HEK293 (cell line): ENCODE measurements around the gene GDPD3.

Experiments
- GLI4 ChIP-seq: fragments of 450-650 bp; formaldehyde crosslinking; IDR thresholded peaks from 2 replicates; pipeline ENCODE4 v1.5.1; 2016; ENCODE audit warnings: missing biosample characterization, missing genetic modification characterization
- HOXA7 ChIP-seq: sonication (generic); formaldehyde crosslinking; IDR thresholded peaks from 2 replicates; pipeline ENCODE4 v1.8.1; 2022; ENCODE audit warnings: missing genetic modification reagents, borderline replicate concordance
- HOXC10 ChIP-seq: sonication (generic); formaldehyde crosslinking; IDR thresholded peaks from 2 replicates; pipeline ENCODE4 v1.8.1; 2023; ENCODE audit warnings: mild to moderate bottlenecking, missing genetic modification reagents
- MEIS1 ChIP-seq: sonication (generic); formaldehyde crosslinking; IDR thresholded peaks from 2 replicates; pipeline ENCODE4 v1.8.1; 2022; ENCODE audit warnings: missing genetic modification reagents, mild to moderate bottlenecking, borderline replicate concordance
- OSR2 ChIP-seq: fragments of 450-650 bp; formaldehyde crosslinking; IDR thresholded peaks from 2 replicates; pipeline ENCODE4 v1.5.1; 2016; ENCODE audit warnings: missing biosample characterization, missing genetic modification characterization
- SCRT1 ChIP-seq: fragments of 450-650 bp; formaldehyde crosslinking; IDR thresholded peaks from 2 replicates; pipeline ENCODE4 v1.5.1; 2016; ENCODE audit warnings: missing biosample characterization, missing genetic modification characterization, borderline replicate concordance
- ZBTB17 ChIP-seq: fragments of 450-650 bp; formaldehyde crosslinking; IDR thresholded peaks from 2 replicates; pipeline ENCODE4 v1.5.1; 2016; ENCODE audit warnings: missing biosample characterization, missing genetic modification characterization
- ZBTB8A ChIP-seq: fragments of 450-650 bp; formaldehyde crosslinking; IDR thresholded peaks from 2 replicates; pipeline ENCODE4 v1.5.1; 2016; ENCODE audit warnings: missing biosample characterization, missing genetic modification characterization
- ZFP41 ChIP-seq: fragments of 450-650 bp; formaldehyde crosslinking; IDR thresholded peaks from 2 replicates; pipeline ENCODE4 v1.5.1; 2016; ENCODE audit warnings: missing biosample characterization, missing genetic modification characterization, borderline replicate concordance
- ZNF169 ChIP-seq: fragments of 450-650 bp; formaldehyde crosslinking; IDR thresholded peaks from 2 replicates; pipeline ENCODE4 v1.5.1; 2016; ENCODE audit warnings: missing biosample characterization, missing genetic modification characterization
- ZNF221 ChIP-seq: fragments of 450-650 bp; formaldehyde crosslinking; IDR thresholded peaks from 2 replicates; pipeline ENCODE4 v1.5.1; 2017; ENCODE audit warnings: missing biosample characterization, missing genetic modification characterization, borderline replicate concordance
- ZNF23 ChIP-seq: fragments of 450-650 bp; formaldehyde crosslinking; IDR thresholded peaks from 2 replicates; pipeline ENCODE4 v1.5.1; 2016; ENCODE audit warnings: missing biosample characterization, missing genetic modification characterization, borderline replicate concordance
- ZNF248 ChIP-seq: fragments of 450-650 bp; formaldehyde crosslinking; IDR thresholded peaks from 2 replicates; pipeline ENCODE4 v1.5.1; 2017; ENCODE audit warnings: missing biosample characterization, missing genetic modification characterization
- ZNF354C ChIP-seq: fragments of 450-650 bp; formaldehyde crosslinking; IDR thresholded peaks from 2 replicates; pipeline ENCODE4 v1.5.1; 2016; ENCODE audit warnings: missing biosample characterization, missing genetic modification characterization, low read depth, borderline replicate concordance
- ZNF391 ChIP-seq: fragments of 450-650 bp; formaldehyde crosslinking; IDR thresholded peaks from 2 replicates; pipeline ENCODE4 v1.5.1; 2016; ENCODE audit warnings: low read depth, missing biosample characterization, missing genetic modification characterization, borderline replicate concordance
- ZNF416 ChIP-seq: fragments of 450-650 bp; formaldehyde crosslinking; IDR thresholded peaks from 2 replicates; pipeline ENCODE4 v1.5.1; 2016; ENCODE audit warnings: missing biosample characterization, missing genetic modification characterization
- ZNF423 ChIP-seq: fragments of 450-650 bp; formaldehyde crosslinking; IDR thresholded peaks from 2 replicates; pipeline ENCODE4 v1.5.1; 2016; ENCODE audit warnings: missing biosample characterization, missing genetic modification characterization
- ZNF510 ChIP-seq: fragments of 450-650 bp; formaldehyde crosslinking; IDR thresholded peaks from 2 replicates; pipeline ENCODE4 v1.5.1; 2018; ENCODE audit warnings: mild to moderate bottlenecking, missing genetic modification characterization, missing biosample characterization; ENCODE audit not compliant: insufficient replicate concordance
- ZNF561 ChIP-seq: fragments of 450-650 bp; IDR thresholded peaks from 2 replicates; pipeline ENCODE4 v1.5.1; 2018; ENCODE audit warnings: missing biosample characterization, missing genetic modification characterization, borderline replicate concordance
- ZNF610 ChIP-seq: fragments of 450-650 bp; formaldehyde crosslinking; IDR thresholded peaks from 2 replicates; pipeline ENCODE4 v1.5.1; 2016; ENCODE audit warnings: missing biosample characterization, missing genetic modification characterization, borderline replicate concordance
- ZNF623 ChIP-seq: fragments of 450-650 bp; formaldehyde crosslinking; IDR thresholded peaks from 2 replicates; pipeline ENCODE4 v1.5.1; 2016; ENCODE audit warnings: missing biosample characterization, missing genetic modification characterization
- ZNF791 ChIP-seq: fragments of 450-650 bp; formaldehyde crosslinking; IDR thresholded peaks from 2 replicates; pipeline ENCODE4 v1.5.1; 2016; ENCODE audit warnings: missing biosample characterization, missing genetic modification characterization
- ZNF830 ChIP-seq: fragments of 450-650 bp; IDR thresholded peaks from 2 replicates; pipeline ENCODE4 v1.5.0; 2018; ENCODE audit warnings: missing biosample characterization, missing genetic modification characterization, low read depth, mild to moderate bottlenecking, moderate library complexity
- ZNF837 ChIP-seq: fragments of 450-650 bp; formaldehyde crosslinking; IDR thresholded peaks from 2 replicates; pipeline ENCODE4 v1.5.1; 2016; ENCODE audit warnings: missing biosample characterization, missing genetic modification characterization
- ZSCAN30 ChIP-seq: fragments of 450-650 bp; IDR thresholded peaks from 2 replicates; pipeline ENCODE4 v1.5.1; 2018; ENCODE audit warnings: missing biosample characterization, mild to moderate bottlenecking, missing genetic modification characterization, moderate library complexity
- TF ChIP-seq, protein P1 (sequence below): fragments of 450-650 bp; formaldehyde crosslinking; IDR thresholded peaks from 2 replicates; pipeline ENCODE4 v1.5.1; 2016; ENCODE audit warnings: missing biosample characterization, missing genetic modification characterization
- TF ChIP-seq, protein P2 (sequence below): fragments of 450-650 bp; formaldehyde crosslinking; IDR thresholded peaks from 2 replicates; pipeline ENCODE4 v1.5.1; 2016; ENCODE audit warnings: missing biosample characterization, missing genetic modification characterization
- TF ChIP-seq, protein P3 (sequence below): fragments of 450-650 bp; formaldehyde crosslinking; IDR thresholded peaks from 2 replicates; pipeline ENCODE4 v1.5.1; 2016; ENCODE audit warnings: missing biosample characterization, missing genetic modification characterization, borderline replicate concordance
- TF ChIP-seq, protein P4 (sequence below): fragments of 450-650 bp; formaldehyde crosslinking; IDR thresholded peaks from 2 replicates; pipeline ENCODE4 v1.5.1; 2017; ENCODE audit warnings: missing biosample characterization, missing genetic modification characterization

Gene GDPD3

DNA sequence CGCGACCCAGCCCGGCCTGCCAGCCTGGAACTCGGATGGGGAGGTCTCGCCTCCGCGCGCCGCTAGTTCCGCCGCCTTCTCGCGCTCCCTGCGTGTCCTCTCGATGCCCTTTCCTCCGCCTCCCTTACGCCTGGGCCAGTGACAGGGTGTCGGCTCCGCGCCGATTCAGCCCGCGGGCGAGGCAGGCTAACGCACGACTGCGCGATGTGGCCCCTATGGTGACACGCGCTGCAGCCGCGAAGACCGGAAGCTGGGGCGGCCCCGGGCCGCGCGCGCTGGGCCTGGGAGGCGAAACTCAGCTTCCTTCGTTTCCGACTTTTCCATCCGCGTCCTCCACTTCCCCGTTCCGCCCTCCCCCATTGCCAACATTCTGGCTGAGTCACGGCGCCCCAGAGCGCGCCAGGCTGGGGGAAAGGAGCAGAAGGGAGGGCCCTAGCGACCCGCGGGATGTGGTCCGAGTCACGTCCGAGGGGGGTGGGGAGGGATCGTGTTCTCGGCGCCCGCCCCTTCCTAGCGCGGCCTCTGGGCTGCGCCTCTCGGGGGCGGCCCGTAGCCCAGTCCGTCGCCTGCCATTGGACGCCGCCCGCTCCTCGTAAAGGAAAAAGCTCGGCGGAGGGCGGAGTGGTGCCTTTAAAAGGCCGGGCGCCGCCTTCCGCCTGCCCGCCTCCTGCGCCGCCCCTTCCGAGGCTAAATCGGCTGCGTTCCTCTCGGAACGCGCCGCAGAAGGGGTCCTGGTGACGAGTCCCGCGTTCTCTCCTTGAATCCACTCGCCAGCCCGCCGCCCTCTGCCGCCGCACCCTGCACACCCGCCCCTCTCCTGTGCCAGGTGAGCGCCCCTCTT lies 48.0 kb downstream of the GDPD3 start, which contains the start of gene ALDOA (continued):
- TF ChIP-seq HOXA7 (CRISPR knock-in tag) (no peak), ZNF354C (no peak), ZNF221 (peak; percentile 14; the same call in 1 of the 2 replicates), ZNF561 (peak; percentile 89), ZNF610 (tag by site-specific recombination) (peak; percentile 89), ZBTB17 (tag by site-specific recombination) (peak; percentile 99), ZNF791 (tag by site-specific recombination) (no peak), ZNF391 (tag by site-specific recombination) (peak; percentile 80; the same call in 1 of the 2 replicates), ZNF623 (tag by site-specific recombination) (0 out of 2 replicates have a peak, but pooled peaks have one; percentile 4), ZNF837 (tag by site-specific recombination) (no peak; the same call in 1 of the 2 replicates), ZNF416 (tag by site-specific recombination) (no peak), ZBTB8A (tag by site-specific recombination) (peak; percentile 100), ZNF830 (no peak), ZNF248 (tag by site-specific recombination) (no peak), HOXC10 (CRISPR knock-in tag) (peak; percentile 96), OSR2 (tag by site-specific recombination) (peak; percentile 37; the same call in 1 of the 2 replicates), GLI4 (tag by site-specific recombination) (peak; percentile 82), SCRT1 (tag by site-specific recombination) (no peak), ZNF169 (tag by site-specific recombination) (0 out of 2 replicates have a peak, but pooled peaks have one; percentile 52), ZNF23 (tag by site-specific recombination) (no peak), ZNF510 (tag by site-specific recombination) (no peak), MEIS1 (no peak), ZFP41 (no peak), ZSCAN30 (tag by site-specific recombination) (peak; percentile 77), ZNF423 (tag by site-specific recombination) (no peak)
- TF ChIP-seq, protein P1, sequence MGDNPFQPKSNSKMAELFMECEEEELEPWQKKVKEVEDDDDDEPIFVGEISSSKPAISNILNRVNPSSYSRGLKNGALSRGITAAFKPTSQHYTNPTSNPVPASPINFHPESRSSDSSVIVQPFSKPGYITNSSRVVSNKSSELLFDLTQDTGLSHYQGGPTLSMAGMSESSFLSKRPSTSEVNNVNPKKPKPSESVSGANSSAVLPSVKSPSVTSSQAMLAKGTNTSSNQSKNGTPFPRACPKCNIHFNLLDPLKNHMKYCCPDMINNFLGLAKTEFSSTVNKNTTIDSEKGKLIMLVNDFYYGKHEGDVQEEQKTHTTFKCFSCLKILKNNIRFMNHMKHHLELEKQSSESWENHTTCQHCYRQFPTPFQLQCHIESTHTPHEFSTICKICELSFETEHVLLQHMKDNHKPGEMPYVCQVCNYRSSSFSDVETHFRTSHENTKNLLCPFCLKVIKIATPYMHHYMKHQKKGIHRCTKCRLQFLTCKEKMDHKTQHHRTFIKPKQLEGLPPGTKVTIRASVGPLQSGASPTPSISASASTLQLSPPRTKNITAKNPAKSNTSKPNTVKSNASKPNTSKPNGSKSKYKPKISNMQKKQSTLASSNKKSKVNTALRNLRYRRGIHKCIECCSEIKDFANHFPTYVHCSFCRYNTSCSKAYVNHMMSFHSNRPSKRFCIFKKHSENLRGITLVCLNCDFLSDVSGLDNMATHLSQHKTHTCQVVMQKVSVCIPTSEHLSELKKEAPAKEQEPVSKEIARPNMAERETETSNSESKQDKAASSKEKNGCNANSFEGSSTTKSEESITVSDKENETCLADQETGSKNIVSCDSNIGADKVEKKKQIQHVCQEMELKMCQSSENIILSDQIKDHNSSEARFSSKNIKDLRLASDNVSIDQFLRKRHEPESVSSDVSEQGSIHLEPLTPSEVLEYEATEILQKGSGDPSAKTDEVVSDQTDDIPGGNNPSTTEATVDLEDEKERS = no peak
- TF ChIP-seq, protein P2, sequence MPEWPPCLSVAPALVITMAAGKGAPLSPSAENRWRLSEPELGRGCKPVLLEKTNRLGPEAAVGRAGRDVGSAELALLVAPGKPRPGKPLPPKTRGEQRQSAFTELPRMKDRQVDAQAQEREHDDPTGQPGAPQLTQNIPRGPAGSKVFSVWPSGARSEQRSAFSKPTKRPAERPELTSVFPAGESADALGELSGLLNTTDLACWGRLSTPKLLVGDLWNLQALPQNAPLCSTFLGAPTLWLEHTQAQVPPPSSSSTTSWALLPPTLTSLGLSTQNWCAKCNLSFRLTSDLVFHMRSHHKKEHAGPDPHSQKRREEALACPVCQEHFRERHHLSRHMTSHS (tag by site-specific recombination) = no peak; the same call in 1 of the 2 replicates
- TF ChIP-seq, protein P3, sequence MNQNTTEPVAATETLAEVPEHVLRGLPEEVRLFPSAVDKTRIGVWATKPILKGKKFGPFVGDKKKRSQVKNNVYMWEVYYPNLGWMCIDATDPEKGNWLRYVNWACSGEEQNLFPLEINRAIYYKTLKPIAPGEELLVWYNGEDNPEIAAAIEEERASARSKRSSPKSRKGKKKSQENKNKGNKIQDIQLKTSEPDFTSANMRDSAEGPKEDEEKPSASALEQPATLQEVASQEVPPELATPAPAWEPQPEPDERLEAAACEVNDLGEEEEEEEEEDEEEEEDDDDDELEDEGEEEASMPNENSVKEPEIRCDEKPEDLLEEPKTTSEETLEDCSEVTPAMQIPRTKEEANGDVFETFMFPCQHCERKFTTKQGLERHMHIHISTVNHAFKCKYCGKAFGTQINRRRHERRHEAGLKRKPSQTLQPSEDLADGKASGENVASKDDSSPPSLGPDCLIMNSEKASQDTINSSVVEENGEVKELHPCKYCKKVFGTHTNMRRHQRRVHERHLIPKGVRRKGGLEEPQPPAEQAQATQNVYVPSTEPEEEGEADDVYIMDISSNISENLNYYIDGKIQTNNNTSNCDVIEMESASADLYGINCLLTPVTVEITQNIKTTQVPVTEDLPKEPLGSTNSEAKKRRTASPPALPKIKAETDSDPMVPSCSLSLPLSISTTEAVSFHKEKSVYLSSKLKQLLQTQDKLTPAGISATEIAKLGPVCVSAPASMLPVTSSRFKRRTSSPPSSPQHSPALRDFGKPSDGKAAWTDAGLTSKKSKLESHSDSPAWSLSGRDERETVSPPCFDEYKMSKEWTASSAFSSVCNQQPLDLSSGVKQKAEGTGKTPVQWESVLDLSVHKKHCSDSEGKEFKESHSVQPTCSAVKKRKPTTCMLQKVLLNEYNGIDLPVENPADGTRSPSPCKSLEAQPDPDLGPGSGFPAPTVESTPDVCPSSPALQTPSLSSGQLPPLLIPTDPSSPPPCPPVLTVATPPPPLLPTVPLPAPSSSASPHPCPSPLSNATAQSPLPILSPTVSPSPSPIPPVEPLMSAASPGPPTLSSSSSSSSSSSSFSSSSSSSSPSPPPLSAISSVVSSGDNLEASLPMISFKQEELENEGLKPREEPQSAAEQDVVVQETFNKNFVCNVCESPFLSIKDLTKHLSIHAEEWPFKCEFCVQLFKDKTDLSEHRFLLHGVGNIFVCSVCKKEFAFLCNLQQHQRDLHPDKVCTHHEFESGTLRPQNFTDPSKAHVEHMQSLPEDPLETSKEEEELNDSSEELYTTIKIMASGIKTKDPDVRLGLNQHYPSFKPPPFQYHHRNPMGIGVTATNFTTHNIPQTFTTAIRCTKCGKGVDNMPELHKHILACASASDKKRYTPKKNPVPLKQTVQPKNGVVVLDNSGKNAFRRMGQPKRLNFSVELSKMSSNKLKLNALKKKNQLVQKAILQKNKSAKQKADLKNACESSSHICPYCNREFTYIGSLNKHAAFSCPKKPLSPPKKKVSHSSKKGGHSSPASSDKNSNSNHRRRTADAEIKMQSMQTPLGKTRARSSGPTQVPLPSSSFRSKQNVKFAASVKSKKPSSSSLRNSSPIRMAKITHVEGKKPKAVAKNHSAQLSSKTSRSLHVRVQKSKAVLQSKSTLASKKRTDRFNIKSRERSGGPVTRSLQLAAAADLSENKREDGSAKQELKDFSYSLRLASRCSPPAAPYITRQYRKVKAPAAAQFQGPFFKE (tag by site-specific recombination) = no peak; the same call in 1 of the 2 replicates
- TF ChIP-seq, protein P4, sequence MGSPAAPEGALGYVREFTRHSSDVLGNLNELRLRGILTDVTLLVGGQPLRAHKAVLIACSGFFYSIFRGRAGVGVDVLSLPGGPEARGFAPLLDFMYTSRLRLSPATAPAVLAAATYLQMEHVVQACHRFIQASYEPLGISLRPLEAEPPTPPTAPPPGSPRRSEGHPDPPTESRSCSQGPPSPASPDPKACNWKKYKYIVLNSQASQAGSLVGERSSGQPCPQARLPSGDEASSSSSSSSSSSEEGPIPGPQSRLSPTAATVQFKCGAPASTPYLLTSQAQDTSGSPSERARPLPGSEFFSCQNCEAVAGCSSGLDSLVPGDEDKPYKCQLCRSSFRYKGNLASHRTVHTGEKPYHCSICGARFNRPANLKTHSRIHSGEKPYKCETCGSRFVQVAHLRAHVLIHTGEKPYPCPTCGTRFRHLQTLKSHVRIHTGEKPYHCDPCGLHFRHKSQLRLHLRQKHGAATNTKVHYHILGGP = no peak
